Uterus (tissue), 2 donors: ENCODE results near the gene ARHGEF26.

Experiments
- POLR2A ChIP-seq, 2 donors: fragments of 450-650 bp; IDR thresholded peaks; one replicate each; pipeline ENCODE4 v1.6.1; 2016; ENCODE audit warnings: antibody characterized with exemption in 2 of 2, mild to moderate bottlenecking in 1 of 2, moderate library complexity in 1 of 2
- TF ChIP-seq, protein P1 (sequence below), 4 experiments: fragments of 200-600 bp in 2 of 4; fragments of 450-650 bp in 2 of 4; sonication (generic) in 2 of 4; IDR thresholded peaks; one replicate each; pipeline ENCODE4 v1.5.1; 2016 to 2019; ENCODE audit warnings: antibody characterized with exemption in 4 of 4, mild to moderate bottlenecking in 2 of 4, moderate library complexity in 1 of 4

- TF ChIP-seq, protein P1, sequence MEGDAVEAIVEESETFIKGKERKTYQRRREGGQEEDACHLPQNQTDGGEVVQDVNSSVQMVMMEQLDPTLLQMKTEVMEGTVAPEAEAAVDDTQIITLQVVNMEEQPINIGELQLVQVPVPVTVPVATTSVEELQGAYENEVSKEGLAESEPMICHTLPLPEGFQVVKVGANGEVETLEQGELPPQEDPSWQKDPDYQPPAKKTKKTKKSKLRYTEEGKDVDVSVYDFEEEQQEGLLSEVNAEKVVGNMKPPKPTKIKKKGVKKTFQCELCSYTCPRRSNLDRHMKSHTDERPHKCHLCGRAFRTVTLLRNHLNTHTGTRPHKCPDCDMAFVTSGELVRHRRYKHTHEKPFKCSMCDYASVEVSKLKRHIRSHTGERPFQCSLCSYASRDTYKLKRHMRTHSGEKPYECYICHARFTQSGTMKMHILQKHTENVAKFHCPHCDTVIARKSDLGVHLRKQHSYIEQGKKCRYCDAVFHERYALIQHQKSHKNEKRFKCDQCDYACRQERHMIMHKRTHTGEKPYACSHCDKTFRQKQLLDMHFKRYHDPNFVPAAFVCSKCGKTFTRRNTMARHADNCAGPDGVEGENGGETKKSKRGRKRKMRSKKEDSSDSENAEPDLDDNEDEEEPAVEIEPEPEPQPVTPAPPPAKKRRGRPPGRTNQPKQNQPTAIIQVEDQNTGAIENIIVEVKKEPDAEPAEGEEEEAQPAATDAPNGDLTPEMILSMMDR (IDR thresholded peaks at IDR 0.05), result no peak
- TF ChIP-seq POLR2A (IDR thresholded peaks at IDR 0.05), result no peak
These were observed 49.1 kb downstream of the ARHGEF26 start for GRCh38 chr3:154170300-154170699.
